Erythroblast (primary cell): Measurements from ENCODE around the gene IL7R.
"Not testable (repeated sequence)": the region's sequence is repeated elsewhere in the genome, so short reads cannot be mapped to it uniquely, and the experiment has no call there.

Experiments
- DNase-seq, 2 experiments: peaks; one replicate each; lab custom pipeline; 2025; lab: John Stamatoyannopoulos, UW
- GATA1 ChIP-seq: IDR thresholded peaks from 2 replicates; pipeline ENCODE4 v1.6.1; 2011; ENCODE audit warnings: low read depth, mild to moderate bottlenecking, control low read depth, low read length, moderate library complexity
- POLR2A ChIP-seq: IDR thresholded peaks from 2 replicates; pipeline ENCODE4 v1.6.1; 2011; ENCODE audit warnings: mild to moderate bottlenecking, low read length

Gene IL7R

GRCh38 chr5:35828082-35828598 is 28.6 kb upstream of the IL7R start:
- DNase-seq: no peak
- no peak for TF ChIP-seq GATA1
- TF ChIP-seq POLR2A: no peak

- TF ChIP-seq GATA1 (no peak), POLR2A (no peak)
- no peak for DNase-seq
Observed at GRCh38 chr5:35830587-35830986, 26.1 kb upstream of the IL7R start.

GRCh38 chr5:35832762-35833161 is 23.9 kb upstream of the IL7R start:
- TF ChIP-seq POLR2A: no peak
- no peak for TF ChIP-seq GATA1
- no peak for DNase-seq

GRCh38 chr5:35833224-35833623 is 23.5 kb upstream of the IL7R start:
- DNase-seq: no peak
- no peak for TF ChIP-seq GATA1
- TF ChIP-seq POLR2A: no peak

GRCh38 chr5:35835796-35836742 is 20.6 kb upstream of the IL7R start:
- TF ChIP-seq POLR2A (no peak), GATA1 (no peak)
- no peak for DNase-seq

- DNase-seq: no peak
- TF ChIP-seq GATA1 (no peak), POLR2A (no peak)
Observed at GRCh38 chr5:35838370-35839042, 18.2 kb upstream of the IL7R start.

GRCh38 chr5:35842856-35843255 is 13.8 kb upstream of the IL7R start:
- no peak for DNase-seq
- no peak for TF ChIP-seq POLR2A
- no peak for TF ChIP-seq GATA1

- not testable (repeated sequence) for DNase-seq
Observed at GRCh38 chr5:35845508-35845907, 11.2 kb upstream of the IL7R start.

GRCh38 chr5:35847491-35847890 is 9.2 kb upstream of the IL7R start:
- TF ChIP-seq POLR2A: no peak
- no peak for TF ChIP-seq GATA1
- no peak for DNase-seq

GRCh38 chr5:35847961-35848360 is 8.7 kb upstream of the IL7R start:
- DNase-seq: no peak
- no peak for TF ChIP-seq POLR2A
- TF ChIP-seq GATA1: no peak

GRCh38 chr5:35849860-35850259 is 6.8 kb upstream of the IL7R start:
- no peak for DNase-seq
- no peak for TF ChIP-seq POLR2A
- no peak for TF ChIP-seq GATA1

GRCh38 chr5:35850967-35851680 is 5.6 kb upstream of the IL7R start:
- no peak for TF ChIP-seq POLR2A

GRCh38 chr5:35852084-35852734 is 4.5 kb upstream of the IL7R start:
- DNase-seq: no peak
- TF ChIP-seq POLR2A (no peak), GATA1 (no peak)

More at GRCh38 chr5:35850967-35851680, 5.6 kb upstream of the IL7R start:
- DNase-seq: no peak
